ENCODE results near the gene NR6A1.
A peak's percentile ranks its signal among the peaks of the same experiment; 100 is the strongest.
"Not testable (repeated sequence)": the region's sequence is repeated elsewhere in the genome, so short reads cannot be mapped to it uniquely, and the experiment has no call there.

The NR6A1 gene

GRCh38 chr9:124757616-124758015 is 13.5 kb downstream of the NR6A1 start:
- no peak for DNase-seq

GRCh38 chr9:124756011-124756410 is 15.1 kb downstream of the NR6A1 start:
- DNase-seq, result no peak

- DNase-seq, result no peak
Observed at GRCh38 chr9:124755061-124755460, 16.1 kb downstream of the NR6A1 start.

GRCh38 chr9:124754289-124754688 is 16.8 kb downstream of the NR6A1 start:
- peak; percentile 18 for DNase-seq

- peak; percentile 17 for DNase-seq
Observed at GRCh38 chr9:124752967-124753366, 18.1 kb downstream of the NR6A1 start.

GRCh38 chr9:124749781-124750180 is 21.3 kb downstream of the NR6A1 start:
- DNase-seq, result no peak

- DNase-seq, result no peak
Observed at GRCh38 chr9:124749284-124749683, 21.8 kb downstream of the NR6A1 start.

GRCh38 chr9:124747065-124747464 is 24.0 kb downstream of the NR6A1 start:
- no peak for DNase-seq

GRCh38 chr9:124743686-124744348 is 27.3 kb downstream of the NR6A1 start:
- DNase-seq, result no peak

- DNase-seq, result no peak
Observed at GRCh38 chr9:124742940-124743339, 28.2 kb downstream of the NR6A1 start.

- DNase-seq, result no peak
Observed at GRCh38 chr9:124741662-124742061, 29.4 kb downstream of the NR6A1 start.

GRCh38 chr9:124741149-124741548 is 30.0 kb downstream of the NR6A1 start:
- DNase-seq, result no peak

- DNase-seq, result no peak
Observed at GRCh38 chr9:124739360-124739759, 31.8 kb downstream of the NR6A1 start.

- not testable (repeated sequence) for DNase-seq
Observed at GRCh38 chr9:124738075-124738474, 33.0 kb downstream of the NR6A1 start.

GRCh38 chr9:124735121-124735520 is 36.0 kb downstream of the NR6A1 start:
- DNase-seq, result peak; percentile 6

GRCh38 chr9:124734741-124735083 is 36.4 kb downstream of the NR6A1 start:
- not testable (repeated sequence) for DNase-seq

GRCh38 chr9:124733964-124734740 is 37.0 kb downstream of the NR6A1 start:
- no peak for DNase-seq

GRCh38 chr9:124730772-124731171 is 40.3 kb downstream of the NR6A1 start:
- no peak for DNase-seq

- no peak for DNase-seq
Observed at GRCh38 chr9:124726886-124727285, 44.2 kb downstream of the NR6A1 start.

- DNase-seq, result no peak
Observed at GRCh38 chr9:124725068-124725452, 46.1 kb downstream of the NR6A1 start.

GRCh38 chr9:124724415-124725067 is 46.6 kb downstream of the NR6A1 start:
- DNase-seq, result no peak

- no peak for DNase-seq
Observed at GRCh38 chr9:124723352-124723751, 47.8 kb downstream of the NR6A1 start.

GRCh38 chr9:124721109-124721906 is 49.8 kb downstream of the NR6A1 start:
- no peak for DNase-seq

All from DMS53 (cell line).